GM19328 (cell line): Measurements from ENCODE around the gene ZFYVE9.
"Not testable (repeated sequence)": the region's sequence is repeated elsewhere in the genome, so short reads cannot be mapped to it uniquely, and the experiment has no call there.

Experiments used
- ATAC-seq: cut with Tn5 transposase; IDR thresholded peaks from one replicate; pipeline ENCODE4 v1.9.1; 2021; ENCODE audit warnings: mild to moderate bottlenecking, moderate library complexity; ENCODE audit not compliant: unreplicated experiment

Gene ZFYVE9

DNA sequence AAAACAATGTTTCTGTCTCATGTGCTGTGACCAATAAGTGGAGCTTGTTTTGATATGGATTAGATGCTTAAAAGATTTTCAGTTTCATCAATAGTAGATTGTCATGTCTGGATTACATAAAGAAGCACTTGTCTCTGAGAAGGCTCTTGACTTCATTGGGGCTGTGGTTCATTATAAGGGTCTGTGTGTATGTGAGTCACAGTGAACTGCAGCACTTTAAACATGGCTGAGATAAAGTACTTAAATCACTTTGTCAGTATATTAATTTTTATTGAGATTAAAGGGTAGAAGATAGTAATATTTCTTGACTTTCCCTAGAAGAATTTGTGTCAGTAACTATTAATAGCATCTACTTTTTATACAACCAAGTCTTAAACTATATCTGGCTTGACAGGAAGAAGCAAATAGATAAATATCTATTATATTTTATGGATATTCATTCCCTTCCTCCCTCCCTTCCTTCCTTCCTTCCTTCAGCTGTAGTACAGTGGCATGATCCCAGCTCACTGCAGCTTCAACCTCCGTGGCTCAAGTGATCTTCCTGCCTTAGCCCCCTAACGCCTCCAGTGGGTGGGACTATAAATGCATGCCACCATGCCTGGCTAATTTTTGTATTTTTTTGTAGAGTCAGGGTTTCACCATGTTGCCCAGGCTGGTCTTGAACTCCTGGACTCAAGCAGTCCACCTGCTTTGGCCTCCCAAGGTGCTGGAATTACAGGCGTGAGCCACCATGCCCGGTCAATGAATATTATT is 48.8 kb downstream of the ZFYVE9 start:
- no peak for ATAC-seq

DNA sequence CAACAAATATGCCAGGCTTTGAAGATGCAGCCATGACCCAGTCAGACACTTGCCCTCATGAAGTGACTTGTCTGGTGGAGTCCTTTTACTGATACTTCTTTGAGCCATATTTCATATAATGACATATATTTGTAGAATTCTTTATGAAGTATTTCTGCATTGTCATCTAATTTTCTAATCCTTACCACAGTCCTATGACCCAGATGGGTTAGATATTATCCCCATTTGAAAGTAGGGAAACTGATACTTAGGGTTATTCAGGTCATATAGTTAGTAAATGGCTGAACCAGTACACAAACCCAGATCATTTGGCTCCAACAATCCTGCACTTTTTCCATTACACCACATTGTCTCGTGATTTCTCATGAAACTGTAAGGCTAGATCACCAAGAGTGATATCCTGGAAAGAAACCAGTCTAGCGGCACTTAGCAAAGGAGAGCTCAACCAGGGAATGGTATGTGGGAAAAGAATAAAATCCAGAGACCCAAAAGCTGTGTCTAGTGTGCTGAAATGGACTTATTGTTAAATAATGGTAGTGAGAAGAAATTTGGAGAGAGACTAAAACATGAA is 49.6 kb downstream of the ZFYVE9 start:
- ATAC-seq = no peak

DNA sequence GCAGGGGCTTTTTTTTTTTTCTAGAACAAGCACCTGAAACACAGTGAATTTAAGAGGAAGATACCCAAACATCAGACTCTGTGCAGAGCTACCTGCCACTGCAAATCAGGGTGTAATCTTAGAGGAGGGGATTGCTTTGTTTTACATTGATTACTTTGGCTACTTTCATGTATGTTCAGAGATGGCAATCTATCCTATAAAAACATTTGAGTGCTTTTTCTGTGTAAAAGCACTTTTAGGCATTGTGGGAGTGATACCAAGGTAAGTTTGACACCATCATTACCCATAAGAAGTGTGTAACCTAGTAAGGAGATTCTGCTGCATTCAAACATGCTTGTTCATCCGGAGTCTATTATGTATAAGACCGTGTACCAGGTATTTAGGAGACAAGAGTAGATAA is 50.1 kb downstream of the ZFYVE9 start:
- no peak for ATAC-seq

DNA sequence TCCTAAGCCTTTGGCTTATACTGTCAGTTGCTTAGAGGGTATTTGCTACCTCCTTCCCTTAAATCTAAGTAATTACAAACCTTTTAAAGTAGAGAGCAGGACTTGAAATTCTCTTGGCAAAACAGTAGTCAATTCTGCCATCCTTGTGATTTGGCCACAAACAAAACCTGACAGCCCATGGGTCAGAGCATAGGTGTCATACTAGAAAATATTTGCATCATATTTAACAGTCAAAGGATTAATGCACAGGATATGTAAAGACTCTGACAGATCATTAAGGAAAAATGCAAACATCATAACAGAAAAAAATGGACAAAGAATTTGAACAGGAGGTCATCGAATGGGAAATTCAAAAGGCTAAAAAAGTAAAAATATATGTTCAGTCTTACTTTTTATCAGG is 50.5 kb downstream of the ZFYVE9 start:
- no peak for ATAC-seq

DNA sequence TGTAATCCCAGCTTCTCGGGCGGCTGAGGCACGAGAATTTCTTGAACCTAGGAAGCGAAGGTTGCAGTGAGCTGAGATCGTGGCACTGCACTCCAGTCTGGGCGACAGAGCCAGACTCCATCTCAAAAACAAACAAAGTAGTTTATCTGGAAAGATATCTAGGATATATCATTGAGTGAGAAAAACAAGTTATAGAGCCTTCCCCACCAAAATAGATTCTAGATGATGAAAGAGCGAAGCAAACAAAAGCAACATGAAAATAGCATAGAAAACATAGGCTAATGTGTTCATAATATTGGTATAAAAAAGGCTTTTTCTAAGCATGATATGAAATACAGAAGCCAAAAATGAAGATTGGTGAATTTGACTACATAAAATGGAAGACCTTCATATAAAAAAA is 52.1 kb downstream of the ZFYVE9 start:
- no peak for ATAC-seq

DNA sequence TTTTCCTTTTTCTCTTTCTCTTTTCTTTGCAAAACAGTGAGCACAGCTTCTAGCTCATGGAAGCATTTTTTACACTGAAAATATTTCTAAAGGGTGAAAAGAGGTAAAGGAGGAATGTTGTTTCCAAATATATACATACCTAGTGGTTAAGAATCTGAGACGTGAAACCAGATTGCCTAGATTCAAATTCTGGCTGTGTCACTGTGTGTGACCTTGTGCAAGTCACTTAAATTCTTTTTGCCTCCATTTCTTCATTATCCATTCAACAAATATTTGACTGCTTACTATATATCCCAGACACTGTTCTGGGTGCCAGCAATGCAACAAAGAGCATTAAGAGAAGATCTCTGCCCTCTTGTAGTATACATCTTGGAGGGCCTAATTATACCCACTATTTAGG is 53.3 kb downstream of the ZFYVE9 start:
- ATAC-seq = no peak

DNA sequence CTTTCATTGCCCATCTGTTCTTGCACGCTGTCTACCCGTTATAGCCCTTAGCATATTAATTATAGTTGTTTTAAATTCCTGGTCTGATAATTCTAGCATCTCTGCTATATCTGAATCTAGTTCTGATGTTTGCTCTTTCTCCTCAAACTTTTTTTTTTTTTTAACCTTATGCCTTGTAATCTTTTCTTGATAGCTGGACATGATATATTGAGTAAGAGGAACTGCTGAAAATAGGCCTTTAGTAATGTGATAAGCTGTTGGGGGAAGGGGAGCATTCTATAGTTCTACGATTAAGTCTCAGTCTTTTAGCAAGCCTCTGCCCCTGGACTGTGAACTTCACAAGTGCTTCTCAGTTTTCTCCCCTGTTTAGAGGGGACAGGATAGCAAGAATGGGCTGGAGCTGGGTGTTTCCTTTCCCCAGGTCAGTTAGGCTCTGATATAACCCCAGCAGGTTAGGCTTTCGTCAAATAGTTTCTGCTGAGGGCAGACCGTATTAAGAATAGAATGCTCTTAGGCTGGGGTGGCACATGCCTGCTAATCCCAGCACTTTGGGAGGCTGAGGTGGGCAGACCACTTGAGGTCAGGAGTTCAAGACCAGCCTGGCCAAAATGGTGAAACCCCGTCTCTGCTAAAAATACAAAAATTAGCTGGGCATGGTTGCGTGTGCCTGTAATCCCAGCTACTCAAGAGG is 62.2 kb downstream of the ZFYVE9 start:
- ATAC-seq = no peak

DNA sequence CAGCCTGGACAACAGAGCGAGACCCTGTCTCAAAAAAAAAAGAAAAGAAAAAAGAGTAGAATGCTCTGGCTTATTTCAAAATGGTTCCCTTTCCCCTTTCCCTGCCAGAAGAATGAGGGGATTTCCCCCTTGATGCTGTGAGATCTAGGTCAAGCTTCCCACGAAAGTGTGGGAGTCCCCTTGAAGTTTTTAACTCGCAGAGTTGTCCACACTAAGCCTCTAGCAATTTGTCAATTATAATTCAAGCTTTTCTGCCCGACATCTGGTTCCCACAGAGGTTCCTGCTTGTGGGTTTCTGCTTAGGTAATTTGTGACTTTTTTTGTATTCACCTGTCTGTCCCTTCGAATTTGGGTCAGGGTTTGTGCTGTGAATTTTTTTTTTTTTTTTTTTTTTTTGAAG is 62.8 kb downstream of the ZFYVE9 start:
- ATAC-seq = no peak

DNA sequence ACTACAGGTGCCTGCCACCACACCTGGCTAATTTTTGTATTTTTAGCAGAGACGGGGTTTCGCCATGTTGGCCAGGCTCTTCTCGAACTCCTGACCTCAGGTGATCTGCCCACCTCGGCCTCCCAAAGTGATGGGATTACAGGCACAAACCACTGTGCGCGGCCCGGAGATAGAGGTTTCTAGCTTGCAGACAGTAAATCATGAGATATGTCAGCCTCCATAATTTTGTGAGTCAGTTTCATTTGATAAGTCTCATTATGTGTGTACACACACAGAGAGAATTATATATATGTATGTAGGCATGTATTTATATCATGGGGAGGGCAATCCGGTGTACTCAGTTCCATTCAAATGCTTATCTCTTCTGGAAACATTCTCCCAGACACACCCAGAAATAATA is 64.8 kb downstream of the ZFYVE9 start:
- ATAC-seq = not testable (repeated sequence)

DNA sequence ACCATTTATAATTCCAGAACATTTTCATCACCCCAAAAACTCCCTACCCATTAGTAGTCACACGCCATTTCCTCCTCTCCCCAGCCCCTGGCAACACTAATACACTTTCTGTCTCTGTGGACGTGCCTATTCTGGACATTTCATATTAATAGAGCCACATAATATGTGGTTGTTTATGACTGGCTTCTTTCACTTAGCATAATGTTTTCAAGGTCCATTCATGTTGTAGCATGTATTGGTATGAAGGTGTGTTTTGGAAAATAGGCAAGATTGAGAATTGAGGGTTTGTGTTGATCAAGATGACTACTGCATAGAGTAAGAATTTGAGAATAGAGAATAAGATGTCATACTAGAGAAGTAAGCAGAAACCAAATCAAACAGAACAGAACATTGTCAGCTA is 67.5 kb downstream of the ZFYVE9 start:
- ATAC-seq = no peak

DNA sequence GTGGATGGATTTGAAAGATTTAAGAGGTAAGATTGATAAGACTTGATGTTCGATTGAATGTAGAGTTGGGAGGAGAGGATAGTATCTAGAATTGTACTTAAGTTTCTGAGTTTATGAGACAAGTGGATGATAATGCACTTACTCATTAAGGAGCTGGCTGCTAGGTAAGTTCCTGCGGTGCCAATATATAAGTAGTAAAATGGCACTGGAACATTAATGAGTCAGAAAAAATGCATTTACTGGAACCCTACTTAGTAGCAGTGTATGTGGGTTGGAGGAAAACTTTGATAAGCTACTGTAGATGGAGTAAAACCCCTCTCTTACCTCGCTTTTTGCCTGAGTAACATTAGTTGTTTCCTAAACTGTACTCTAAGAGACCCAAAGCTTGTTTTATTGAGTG is 68.2 kb downstream of the ZFYVE9 start:
- ATAC-seq = no peak

DNA sequence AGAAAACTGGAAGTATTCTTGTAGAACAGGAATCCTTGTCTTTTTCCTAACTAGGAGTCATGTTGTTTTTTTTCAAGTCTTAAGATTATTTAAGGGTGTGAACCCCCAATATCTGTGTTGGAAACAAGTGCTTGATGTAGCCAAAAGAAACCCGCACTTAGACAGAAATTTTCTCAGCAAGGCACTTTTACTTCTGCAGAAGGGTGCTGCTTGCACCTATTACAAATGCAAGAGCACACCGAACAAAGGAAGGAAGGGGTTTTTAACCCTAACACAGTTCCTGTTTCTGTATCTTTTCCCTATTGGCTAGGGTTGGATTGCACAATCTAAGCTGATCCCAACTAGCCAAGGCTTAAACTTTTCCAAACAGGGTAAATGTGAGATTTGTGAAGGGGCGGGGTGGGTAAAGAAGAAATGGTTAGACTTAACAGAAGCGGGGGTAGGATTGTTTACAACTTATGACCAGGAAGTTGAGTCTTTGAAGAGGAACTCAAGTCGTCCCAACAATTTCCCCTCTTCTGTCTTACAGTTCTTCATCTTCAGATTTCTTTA is 75.1 kb downstream of the ZFYVE9 start:
- ATAC-seq = no peak

DNA sequence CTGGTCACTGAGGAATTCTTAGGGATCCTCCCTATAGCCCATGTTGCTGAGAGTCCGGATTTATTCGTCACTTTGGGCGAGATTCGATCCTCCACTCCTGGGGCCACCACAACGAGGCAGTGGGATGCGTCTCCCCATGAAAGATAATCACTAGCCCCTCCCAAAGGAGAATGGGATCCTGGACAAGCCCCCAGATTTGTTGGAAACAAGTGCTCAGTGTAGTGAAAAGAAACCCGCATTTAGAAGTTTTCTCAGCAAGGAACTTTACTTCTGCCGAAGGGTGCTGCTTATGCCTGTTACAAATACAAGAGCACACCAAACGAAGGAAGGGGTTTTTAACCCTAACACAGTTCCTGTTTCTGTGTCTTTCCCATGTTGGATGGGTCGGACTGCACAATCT is 83.3 kb downstream of the ZFYVE9 start:
- ATAC-seq = no peak

DNA sequence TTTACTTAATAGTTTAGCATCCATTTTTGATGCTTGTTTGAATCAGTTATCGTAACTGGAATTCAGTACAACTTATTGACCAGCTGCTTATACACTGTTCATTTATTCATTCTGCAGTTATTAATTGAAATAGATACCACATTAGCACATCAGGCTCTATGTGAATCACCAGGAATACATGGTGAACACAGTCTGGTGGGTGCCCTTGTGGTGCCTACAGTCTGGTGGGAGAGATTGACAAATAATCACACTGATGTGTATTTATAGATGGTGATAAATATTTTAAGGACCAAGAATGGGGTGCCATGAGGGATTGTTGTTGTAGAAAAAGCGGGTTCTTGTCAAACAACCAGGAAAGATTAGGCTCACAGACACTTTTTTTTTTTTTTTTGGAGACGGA is 87.6 kb downstream of the ZFYVE9 start:
- ATAC-seq = no peak

DNA sequence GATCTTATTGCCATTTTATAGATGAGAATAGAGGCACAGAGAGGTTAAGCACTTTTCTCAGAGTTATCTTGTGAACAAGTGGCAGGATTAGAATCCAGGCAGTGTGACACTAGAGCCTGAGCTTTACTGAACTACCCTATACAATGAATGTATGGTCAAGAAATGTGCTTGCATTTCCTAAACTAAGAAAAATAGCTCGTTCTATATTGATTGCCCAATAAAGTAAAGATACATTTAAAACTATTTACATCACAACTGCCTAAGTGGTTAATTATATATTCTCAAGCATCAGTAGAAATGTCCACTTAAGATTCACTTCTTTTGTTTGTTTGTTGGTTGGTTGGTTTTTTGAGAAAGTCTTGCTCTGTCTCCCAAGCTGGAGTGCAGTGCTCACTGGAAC is 91.6 kb downstream of the ZFYVE9 start:
- ATAC-seq = no peak

DNA sequence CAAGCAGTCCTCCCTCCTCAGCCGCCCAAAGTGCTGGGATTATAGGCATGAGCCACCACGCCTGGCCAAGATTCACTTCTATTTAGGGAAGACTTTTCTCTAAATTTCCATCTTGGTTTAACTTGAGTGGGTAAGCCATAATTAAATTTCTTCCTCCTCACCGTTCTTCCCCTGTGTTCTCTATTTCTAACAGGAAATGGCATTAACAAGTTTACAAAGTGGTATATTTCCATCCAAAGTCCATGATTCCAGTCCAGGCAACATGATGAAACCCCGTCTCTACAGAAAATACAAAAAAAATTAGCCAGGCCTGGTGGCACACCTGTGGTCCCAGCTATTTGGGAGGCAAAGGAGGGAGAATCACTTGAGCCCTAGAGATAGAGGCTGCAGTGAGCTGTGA is 92.1 kb downstream of the ZFYVE9 start:
- ATAC-seq = no peak

DNA sequence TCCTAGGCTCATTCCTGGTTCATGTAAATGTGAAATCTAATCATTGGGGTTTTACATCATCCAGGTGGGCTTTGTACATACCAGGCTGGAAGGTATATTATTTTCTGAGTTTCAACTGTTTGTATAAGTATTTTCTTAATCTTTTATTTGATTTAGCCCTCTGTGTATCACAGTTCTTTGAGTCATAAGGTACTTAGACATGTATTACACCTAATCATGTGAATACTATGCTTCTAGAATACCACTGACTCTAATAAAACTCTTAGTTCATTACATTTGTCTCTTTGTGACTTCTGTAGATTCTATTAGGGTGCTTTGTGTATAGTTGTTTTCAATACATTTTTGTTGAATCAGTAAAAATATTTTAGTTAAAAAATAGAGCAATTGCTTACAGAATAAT is 92.8 kb downstream of the ZFYVE9 start:
- no peak for ATAC-seq

DNA sequence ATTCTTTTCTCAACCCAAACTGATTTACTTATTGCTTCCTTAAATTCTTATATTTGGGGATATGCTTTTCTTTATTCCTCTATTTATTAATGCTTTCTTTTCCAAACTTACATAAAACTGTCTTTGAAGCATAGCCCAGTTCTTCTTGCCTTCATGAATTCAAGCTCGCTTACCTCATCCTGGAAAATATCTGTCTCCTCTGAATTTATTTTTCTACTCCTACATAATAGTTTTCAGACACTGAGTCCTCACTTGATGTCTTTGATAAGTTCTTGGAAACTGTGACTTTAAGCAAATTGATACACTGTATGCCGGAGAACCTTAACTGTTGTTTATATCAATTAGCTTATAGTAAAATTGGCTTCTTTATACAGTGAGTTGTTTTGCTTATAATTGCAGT is 93.8 kb downstream of the ZFYVE9 start:
- ATAC-seq = no peak

DNA sequence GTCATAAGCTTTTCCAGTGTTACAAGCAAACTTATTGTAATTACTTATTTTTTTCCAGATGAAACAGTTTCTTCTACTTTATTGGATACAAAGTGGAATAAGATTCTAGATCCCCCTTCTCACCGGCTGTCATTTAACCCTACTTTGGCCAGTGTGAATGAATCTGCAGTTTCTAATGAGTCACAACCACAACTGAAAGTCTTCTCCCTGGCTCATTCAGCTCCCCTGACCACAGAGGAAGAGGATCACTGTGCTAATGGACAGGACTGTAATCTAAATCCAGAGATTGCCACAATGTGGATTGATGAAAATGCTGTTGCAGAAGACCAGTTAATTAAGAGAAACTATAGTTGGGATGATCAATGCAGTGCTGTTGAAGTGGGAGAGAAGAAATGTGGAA is 95.5 kb downstream of the ZFYVE9 start:
- no peak for ATAC-seq

DNA sequence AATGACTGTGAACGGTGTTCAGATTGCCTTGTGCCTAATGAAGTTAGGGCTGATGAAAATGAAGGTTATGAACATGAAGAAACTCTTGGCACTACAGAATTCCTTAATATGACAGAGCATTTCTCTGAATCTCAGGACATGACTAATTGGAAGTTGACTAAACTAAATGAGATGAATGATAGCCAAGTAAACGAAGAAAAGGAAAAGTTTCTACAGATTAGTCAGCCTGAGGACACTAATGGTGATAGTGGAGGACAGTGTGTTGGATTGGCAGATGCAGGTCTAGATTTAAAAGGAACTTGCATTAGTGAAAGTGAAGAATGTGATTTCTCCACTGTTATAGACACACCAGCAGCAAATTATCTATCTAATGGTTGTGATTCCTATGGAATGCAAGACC is 96.6 kb downstream of the ZFYVE9 start:
- ATAC-seq = no peak

DNA sequence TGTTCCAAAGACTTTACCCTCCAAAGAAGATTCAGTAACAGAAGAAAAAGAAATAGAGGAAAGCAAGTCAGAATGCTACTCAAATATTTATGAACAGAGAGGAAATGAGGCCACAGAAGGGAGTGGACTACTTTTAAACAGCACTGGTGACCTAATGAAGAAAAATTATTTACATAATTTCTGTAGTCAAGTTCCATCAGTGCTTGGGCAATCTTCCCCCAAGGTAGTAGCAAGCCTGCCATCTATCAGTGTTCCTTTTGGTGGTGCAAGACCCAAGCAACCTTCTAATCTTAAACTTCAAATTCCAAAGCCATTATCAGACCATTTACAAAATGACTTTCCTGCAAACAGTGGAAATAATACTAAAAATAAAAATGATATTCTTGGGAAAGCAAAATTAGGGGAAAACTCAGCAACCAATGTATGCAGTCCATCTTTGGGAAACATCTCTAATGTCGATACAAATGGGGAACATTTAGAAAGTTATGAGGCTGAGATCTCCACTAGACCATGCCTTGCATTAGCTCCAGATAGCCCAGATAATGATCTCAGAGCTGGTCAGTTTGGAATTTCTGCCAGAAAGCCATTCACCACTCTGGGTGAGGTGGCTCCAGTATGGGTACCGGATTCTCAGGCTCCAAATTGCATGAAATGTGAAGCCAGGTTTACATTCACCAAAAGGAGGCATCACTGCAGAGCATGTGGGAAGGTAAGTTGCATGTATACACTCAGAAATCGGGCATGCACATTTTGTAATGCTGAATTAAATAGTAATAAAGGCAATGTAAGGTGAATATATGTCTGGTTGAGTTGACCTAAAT is 97.2 kb downstream of the ZFYVE9 start:
- no peak for ATAC-seq

DNA sequence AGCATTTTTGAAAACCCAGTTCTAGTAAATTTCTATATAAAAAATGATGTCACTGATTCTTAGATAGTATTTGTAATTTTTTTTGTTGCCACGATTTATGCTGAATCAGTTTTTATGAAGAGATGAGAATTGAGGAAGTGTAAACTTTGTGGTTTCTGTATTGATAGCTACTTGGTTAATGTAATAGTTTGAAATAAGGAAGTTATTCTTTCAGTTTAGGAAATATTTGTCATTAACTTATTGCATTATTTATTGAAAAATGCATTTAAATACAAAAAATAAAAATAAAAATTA is 97.8 kb downstream of the ZFYVE9 start:
- no peak for ATAC-seq
